HEK293 (cell line): ENCODE measurements around the gene CORO2B.

Source experiments
- CTCF ChIA-PET: fragments of 350-600 bp; formaldehyde crosslinking; extraction: SDS; loops from one replicate; lab custom pipeline; 2021; ENCODE audit warnings: antibody characterized with exemption; lab: Yijun Ruan, JAX
- POLR2A ChIA-PET: fragments of 300-600 bp; formaldehyde crosslinking; extraction: SDS; loops from one replicate; lab custom pipeline; 2020; ENCODE audit warnings: antibody characterized with exemption, inconsistent platforms; lab: Yijun Ruan, JAX
- H3K27ac ChIP-seq: fragments of 200-500 bp; sonication (Bioruptor generic); 2 replicates; pipeline ENCODE4 v1.5.1; 2014; ENCODE audit warnings: low read depth, low read length, control low read depth, inconsistent platforms; ENCODE audit errors: extremely low read depth
- H3K36me3 ChIP-seq, 2 experiments: fragments of 200-500 bp in 1 of 2; sonication (Bioruptor generic) in 1 of 2; 1 replicate in 1 of 2; 2 replicates in 1 of 2; pipeline ENCODE4 v1.5.1; 2014 to 2017; ENCODE audit warnings: inconsistent platforms in 2 of 2, low read length in 2 of 2; ENCODE audit not compliant: control insufficient read depth in 2 of 2, insufficient read depth in 1 of 2
- H3K4me1 ChIP-seq: fragments of 200-500 bp; sonication (Bioruptor generic); 2 replicates; pipeline ENCODE4 v1.5.1; 2014; ENCODE audit warnings: mild to moderate bottlenecking, low read length, inconsistent platforms; ENCODE audit not compliant: control insufficient read depth, insufficient read depth
- H3K4me3 ChIP-seq: 2 replicates; pipeline ENCODE4 v1.5.1; 2011; ENCODE audit warnings: low read depth, mild to moderate bottlenecking, control low read depth, low read length, moderate library complexity
- H3K9me3 ChIP-seq: fragments of 200-500 bp; sonication (Bioruptor generic); 2 replicates; pipeline ENCODE4 v1.5.1; 2014; ENCODE audit warnings: low read depth, low read length, inconsistent platforms; ENCODE audit not compliant: control insufficient read depth, insufficient read depth
- BCL11A ChIP-seq: fragments of 450-650 bp; formaldehyde crosslinking; IDR thresholded peaks from 2 replicates; pipeline ENCODE4 v1.5.1; 2016; ENCODE audit warnings: low read depth, missing biosample characterization, missing genetic modification characterization
- EGR2 ChIP-seq: fragments of 450-650 bp; formaldehyde crosslinking; IDR thresholded peaks from 2 replicates; pipeline ENCODE4 v1.5.1; 2016; ENCODE audit warnings: low read depth, missing biosample characterization, missing genetic modification characterization
- HOXC10 ChIP-seq: sonication (generic); formaldehyde crosslinking; IDR thresholded peaks from 2 replicates; pipeline ENCODE4 v1.8.1; 2023; ENCODE audit warnings: mild to moderate bottlenecking, missing genetic modification reagents
- OSR2 ChIP-seq: fragments of 450-650 bp; formaldehyde crosslinking; IDR thresholded peaks from 2 replicates; pipeline ENCODE4 v1.5.1; 2016; ENCODE audit warnings: missing biosample characterization, missing genetic modification characterization
- PRDM1 ChIP-seq: fragments of 450-650 bp; formaldehyde crosslinking; IDR thresholded peaks from 2 replicates; pipeline ENCODE4; 2016; ENCODE audit warnings: missing biosample characterization, missing genetic modification characterization
- REPIN1 ChIP-seq: fragments of 450-650 bp; formaldehyde crosslinking; IDR thresholded peaks from 2 replicates; pipeline ENCODE4 v1.5.1; 2017; ENCODE audit warnings: missing biosample characterization, missing genetic modification characterization, low read depth
- SCRT2 ChIP-seq: fragments of 450-650 bp; formaldehyde crosslinking; IDR thresholded peaks from 2 replicates; pipeline ENCODE4 v1.5.1; 2016; ENCODE audit warnings: missing biosample characterization, missing genetic modification characterization
- SETDB1 ChIP-seq: IDR thresholded peaks from one replicate; pipeline ENCODE4 v1.6.1; 2017; ENCODE audit warnings: mild to moderate bottlenecking, low read length, moderate library complexity, mixed read lengths; ENCODE audit not compliant: insufficient read length
- ZBTB20 ChIP-seq: fragments of 450-650 bp; formaldehyde crosslinking; IDR thresholded peaks from 2 replicates; pipeline ENCODE4 v1.5.1; 2016; ENCODE audit warnings: missing biosample characterization, missing genetic modification characterization
- ZBTB49 ChIP-seq: fragments of 450-650 bp; formaldehyde crosslinking; IDR thresholded peaks from 2 replicates; pipeline ENCODE4 v1.5.1; 2016; ENCODE audit warnings: missing biosample characterization, missing genetic modification characterization, low read depth
- ZNF18 ChIP-seq: fragments of 450-650 bp; formaldehyde crosslinking; IDR thresholded peaks from 2 replicates; pipeline ENCODE4 v1.5.1; 2016; ENCODE audit warnings: missing biosample characterization, missing genetic modification characterization
- ZNF202 ChIP-seq: fragments of 450-650 bp; formaldehyde crosslinking; IDR thresholded peaks from 2 replicates; pipeline ENCODE4 v1.5.1; 2016; ENCODE audit warnings: missing biosample characterization, missing genetic modification characterization, borderline replicate concordance
- ZNF350 ChIP-seq: fragments of 450-650 bp; formaldehyde crosslinking; IDR thresholded peaks from 2 replicates; pipeline ENCODE4 v1.5.0; 2017; ENCODE audit warnings: missing biosample characterization, mild to moderate bottlenecking, missing genetic modification characterization
- ZNF529 ChIP-seq: fragments of 450-650 bp; formaldehyde crosslinking; IDR thresholded peaks from 2 replicates; pipeline ENCODE4 v1.5.1; 2017; ENCODE audit warnings: missing genetic modification characterization, missing biosample characterization; ENCODE audit not compliant: insufficient replicate concordance
- ZNF549 ChIP-seq: fragments of 450-650 bp; IDR thresholded peaks from 2 replicates; pipeline ENCODE4 v1.5.1; 2018; ENCODE audit warnings: missing biosample characterization, missing genetic modification characterization, mild to moderate bottlenecking, inconsistent platforms, moderate library complexity
- ZNF704 ChIP-seq: fragments of 450-650 bp; formaldehyde crosslinking; IDR thresholded peaks from 2 replicates; pipeline ENCODE4 v1.5.1; 2016; ENCODE audit warnings: missing biosample characterization, missing genetic modification characterization
- ZNF776 ChIP-seq: fragments of 450-650 bp; formaldehyde crosslinking; IDR thresholded peaks from 2 replicates; pipeline ENCODE4 v1.5.0; 2017; ENCODE audit warnings: missing biosample characterization, missing genetic modification characterization, borderline replicate concordance
- ZNF791 ChIP-seq: fragments of 450-650 bp; formaldehyde crosslinking; IDR thresholded peaks from 2 replicates; pipeline ENCODE4 v1.5.1; 2016; ENCODE audit warnings: missing biosample characterization, missing genetic modification characterization
- ZSCAN30 ChIP-seq: fragments of 450-650 bp; IDR thresholded peaks from 2 replicates; pipeline ENCODE4 v1.5.1; 2018; ENCODE audit warnings: missing biosample characterization, mild to moderate bottlenecking, missing genetic modification characterization, moderate library complexity
- TF ChIP-seq, protein P1 (sequence below): IDR thresholded peaks from 2 replicates; pipeline ENCODE4 v1.6.1; 2011; ENCODE audit warnings: mild to moderate bottlenecking, low read depth, low read length, borderline replicate concordance
- TF ChIP-seq, protein P2 (sequence below): fragments of 450-650 bp; formaldehyde crosslinking; IDR thresholded peaks from 2 replicates; pipeline ENCODE4 v1.5.1; 2017; ENCODE audit warnings: missing biosample characterization, mild to moderate bottlenecking, missing genetic modification characterization, moderate library complexity
- TF ChIP-seq, protein P3 (sequence below): fragments of 450-650 bp; formaldehyde crosslinking; IDR thresholded peaks from 2 replicates; pipeline ENCODE4 v1.5.1; 2016; ENCODE audit warnings: missing biosample characterization, missing genetic modification characterization

Gene CORO2B

GRCh38 chr15:68710536-68710935 lies 131.7 kb downstream of the CORO2B start (continued):
- no peak for TF ChIP-seq OSR2 (tag by site-specific recombination)
- TF ChIP-seq ZNF202 (tag by site-specific recombination): no peak
- no peak for TF ChIP-seq ZBTB49
- TF ChIP-seq BCL11A (tag by site-specific recombination): no peak

- Histone ChIP-seq H3K36me3 (no peaks in the 10 kb centered on the region), H3K4me1 (no peaks in the 10 kb centered on the region), H3K4me3 (no peak overlapping the region), H3K27ac (no peak overlapping the region), H3K9me3 (no peaks in the 10 kb centered on the region)
- CTCF ChIA-PET: interaction anchor here (0.6 to 0.9 kb wide), 2 partner anchors 8 to 51 kb away, joined by 3 to 4 read pairs; no protein-coding TSS in a partner anchor
- POLR2A ChIA-PET: no interaction called here
- TF ChIP-seq, protein P1, sequence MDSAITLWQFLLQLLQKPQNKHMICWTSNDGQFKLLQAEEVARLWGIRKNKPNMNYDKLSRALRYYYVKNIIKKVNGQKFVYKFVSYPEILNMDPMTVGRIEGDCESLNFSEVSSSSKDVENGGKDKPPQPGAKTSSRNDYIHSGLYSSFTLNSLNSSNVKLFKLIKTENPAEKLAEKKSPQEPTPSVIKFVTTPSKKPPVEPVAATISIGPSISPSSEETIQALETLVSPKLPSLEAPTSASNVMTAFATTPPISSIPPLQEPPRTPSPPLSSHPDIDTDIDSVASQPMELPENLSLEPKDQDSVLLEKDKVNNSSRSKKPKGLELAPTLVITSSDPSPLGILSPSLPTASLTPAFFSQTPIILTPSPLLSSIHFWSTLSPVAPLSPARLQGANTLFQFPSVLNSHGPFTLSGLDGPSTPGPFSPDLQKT: no peak
- TF ChIP-seq ZNF704 (tag by site-specific recombination) (no peak), REPIN1 (tag by site-specific recombination) (no peak), SETDB1 (no peak), PRDM1 (tag by site-specific recombination) (no peak), ZNF549 (tag by site-specific recombination) (no peak), ZNF791 (no peak), EGR2 (no peak), ZNF350 (tag by site-specific recombination) (no peak), HOXC10 (CRISPR knock-in tag) (no peak), ZBTB20 (tag by site-specific recombination) (no peak), SCRT2 (tag by site-specific recombination) (no peak), ZNF529 (no peak), ZNF18 (tag by site-specific recombination) (no peak), ZNF776 (tag by site-specific recombination) (no peak), ZSCAN30 (no peak)
- TF ChIP-seq, protein P2, sequence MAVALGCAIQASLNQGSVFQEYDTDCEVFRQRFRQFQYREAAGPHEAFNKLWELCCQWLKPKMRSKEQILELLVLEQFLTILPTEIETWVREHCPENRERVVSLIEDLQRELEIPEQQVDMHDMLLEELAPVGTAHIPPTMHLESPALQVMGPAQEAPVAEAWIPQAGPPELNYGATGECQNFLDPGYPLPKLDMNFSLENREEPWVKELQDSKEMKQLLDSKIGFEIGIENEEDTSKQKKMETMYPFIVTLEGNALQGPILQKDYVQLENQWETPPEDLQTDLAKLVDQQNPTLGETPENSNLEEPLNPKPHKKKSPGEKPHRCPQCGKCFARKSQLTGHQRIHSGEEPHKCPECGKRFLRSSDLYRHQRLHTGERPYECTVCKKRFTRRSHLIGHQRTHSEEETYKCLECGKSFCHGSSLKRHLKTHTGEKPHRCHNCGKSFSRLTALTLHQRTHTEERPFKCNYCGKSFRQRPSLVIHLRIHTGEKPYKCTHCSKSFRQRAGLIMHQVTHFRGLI (tag by site-specific recombination): no peak
- TF ChIP-seq, protein P3, sequence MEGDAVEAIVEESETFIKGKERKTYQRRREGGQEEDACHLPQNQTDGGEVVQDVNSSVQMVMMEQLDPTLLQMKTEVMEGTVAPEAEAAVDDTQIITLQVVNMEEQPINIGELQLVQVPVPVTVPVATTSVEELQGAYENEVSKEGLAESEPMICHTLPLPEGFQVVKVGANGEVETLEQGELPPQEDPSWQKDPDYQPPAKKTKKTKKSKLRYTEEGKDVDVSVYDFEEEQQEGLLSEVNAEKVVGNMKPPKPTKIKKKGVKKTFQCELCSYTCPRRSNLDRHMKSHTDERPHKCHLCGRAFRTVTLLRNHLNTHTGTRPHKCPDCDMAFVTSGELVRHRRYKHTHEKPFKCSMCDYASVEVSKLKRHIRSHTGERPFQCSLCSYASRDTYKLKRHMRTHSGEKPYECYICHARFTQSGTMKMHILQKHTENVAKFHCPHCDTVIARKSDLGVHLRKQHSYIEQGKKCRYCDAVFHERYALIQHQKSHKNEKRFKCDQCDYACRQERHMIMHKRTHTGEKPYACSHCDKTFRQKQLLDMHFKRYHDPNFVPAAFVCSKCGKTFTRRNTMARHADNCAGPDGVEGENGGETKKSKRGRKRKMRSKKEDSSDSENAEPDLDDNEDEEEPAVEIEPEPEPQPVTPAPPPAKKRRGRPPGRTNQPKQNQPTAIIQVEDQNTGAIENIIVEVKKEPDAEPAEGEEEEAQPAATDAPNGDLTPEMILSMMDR: no peak
Measured at GRCh38 chr15:68711406-68711805, 132.6 kb downstream of the CORO2B start.
